ENCODE results near the gene CNBP.
"Not testable (repeated sequence)": the region's sequence is repeated elsewhere in the genome, so short reads cannot be mapped to it uniquely, and the experiment has no call there.

DNA sequence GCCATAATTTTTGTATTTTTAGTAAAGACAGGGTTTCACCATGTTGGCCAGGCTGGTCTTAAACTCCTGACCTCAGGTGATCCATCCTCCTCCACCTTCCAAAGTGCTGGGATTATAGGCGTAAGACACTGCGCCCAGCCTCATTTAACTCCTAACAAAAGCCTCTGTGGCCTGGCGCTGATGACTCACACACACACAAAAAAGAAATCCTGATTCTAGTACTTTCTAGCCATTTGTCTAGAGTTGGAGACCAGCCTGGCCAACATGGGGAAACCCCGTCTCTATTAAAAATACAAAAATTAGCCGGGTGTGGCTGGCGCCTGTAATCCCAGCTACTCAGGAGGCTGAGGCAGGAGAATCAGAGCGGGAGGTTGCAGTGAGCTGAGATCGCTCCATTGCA lies 6.1 kb upstream of the CNBP start:
- TF ChIP-seq, protein P1, sequence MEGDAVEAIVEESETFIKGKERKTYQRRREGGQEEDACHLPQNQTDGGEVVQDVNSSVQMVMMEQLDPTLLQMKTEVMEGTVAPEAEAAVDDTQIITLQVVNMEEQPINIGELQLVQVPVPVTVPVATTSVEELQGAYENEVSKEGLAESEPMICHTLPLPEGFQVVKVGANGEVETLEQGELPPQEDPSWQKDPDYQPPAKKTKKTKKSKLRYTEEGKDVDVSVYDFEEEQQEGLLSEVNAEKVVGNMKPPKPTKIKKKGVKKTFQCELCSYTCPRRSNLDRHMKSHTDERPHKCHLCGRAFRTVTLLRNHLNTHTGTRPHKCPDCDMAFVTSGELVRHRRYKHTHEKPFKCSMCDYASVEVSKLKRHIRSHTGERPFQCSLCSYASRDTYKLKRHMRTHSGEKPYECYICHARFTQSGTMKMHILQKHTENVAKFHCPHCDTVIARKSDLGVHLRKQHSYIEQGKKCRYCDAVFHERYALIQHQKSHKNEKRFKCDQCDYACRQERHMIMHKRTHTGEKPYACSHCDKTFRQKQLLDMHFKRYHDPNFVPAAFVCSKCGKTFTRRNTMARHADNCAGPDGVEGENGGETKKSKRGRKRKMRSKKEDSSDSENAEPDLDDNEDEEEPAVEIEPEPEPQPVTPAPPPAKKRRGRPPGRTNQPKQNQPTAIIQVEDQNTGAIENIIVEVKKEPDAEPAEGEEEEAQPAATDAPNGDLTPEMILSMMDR (conservative IDR thresholded peaks at IDR 0.05; ENCODE audit: low read depth, low read length), result not testable (repeated sequence)
- not testable (repeated sequence) for TF ChIP-seq EZH2 (IDR thresholded peaks at IDR 0.05; ENCODE audit: borderline replicate concordance, low read depth, low read length, poor library complexity, severe bottlenecking)

All from A673 (cell line).